ENCODE measurements around the gene STT3B. TPM values are rescaled to one million over a fixed set of nuclear protein-coding genes. Genes with fewer than 3 reads are reported as not detected.

STT3B gene
- total and polyA plus RNA-seq, 2 of the 13 experiments (the other 11 are each of a cell fraction or from before 2014, with no cell fraction given): 85.0 to 205 TPM

GRCh38 chr3:31562525-31562924, 29.8 kb downstream of the STT3B start:
- no peak overlapping the region for H3K4me2 ChIP-seq (ENCODE audit: low read depth, low read length)
- TF ChIP-seq ZNF709 (CRISPR knock-in tag; IDR thresholded peaks at IDR 0.05): no peak
- TF ChIP-seq GFI1 (CRISPR knock-in tag; IDR thresholded peaks at IDR 0.05; ENCODE audit: borderline replicate concordance): no peak
- no peak for TF ChIP-seq ZC3H4 (CRISPR knock-in tag; IDR thresholded peaks at IDR 0.05; ENCODE audit: borderline replicate concordance)
- TF ChIP-seq ZMYM4 (CRISPR knock-in tag; IDR thresholded peaks at IDR 0.05): peak; percentile 26; the same call in 1 of the 2 replicates
- TF ChIP-seq ZBTB33 (CRISPR knock-in tag; IDR thresholded peaks at IDR 0.05): 0 out of 2 replicates have a peak, but pooled peaks have one; percentile 28
- no peak for TF ChIP-seq EP300 (IDR thresholded peaks at IDR 0.05; ENCODE audit: low read depth in 2 of 2, low read length in 2 of 2)
- no peak for TF ChIP-seq EP300 (CRISPR knock-in tag; IDR thresholded peaks at IDR 0.05; ENCODE audit: borderline replicate concordance)
- FAIRE-seq: no peak
- peaks cover 63% of the 10 kb centered on the region for H4K20me1 ChIP-seq (ENCODE audit: insufficient read depth, low read length)
- H3K9ac ChIP-seq (ENCODE audit: insufficient read depth, low read depth, low read length): no peak overlapping the region
- no peak overlapping the region for H3K4me3 ChIP-seq (replicated peaks in 1 of 3; ENCODE audit: insufficient read depth in 1 of 3, low read depth in 2 of 3, low read length in 3 of 3)
- H3K36me3 ChIP-seq (replicated peaks in 1 of 2; ENCODE audit: control insufficient read depth in 1 of 2, insufficient read depth in 2 of 2, low read length in 2 of 2): no peaks in the 10 kb centered on the region
- no peak for DNase-seq (ENCODE audit: low spot score)
- WGBS (ENCODE audit: low lambda C conversion rate): no CpG with 5 or more reads among the region's 8 CpGs
- no peak overlapping the region for H2AFZ ChIP-seq (ENCODE audit: low read length)
- H3K27me3 ChIP-seq (ENCODE audit: control insufficient read depth in 1 of 2, insufficient read depth in 2 of 2, low read length in 2 of 2): no peaks in the 10 kb centered on the region
- no TSS peak for BruUV-seq (replicated peaks)
- peaks cover 46% of the 10 kb centered on the region for H3K4me1 ChIP-seq (ENCODE audit: insufficient read depth, low read length)
- peaks cover 98% of the 10 kb centered on the region for H3K79me2 ChIP-seq (ENCODE audit: insufficient read depth, low read length)
- H3K9me3 ChIP-seq (ENCODE audit: low read length): no peaks in the 10 kb centered on the region
- in situ Hi-C loops (cut with HindIII; ENCODE audit: extremely low pct_ligation_motif_present, low pct_unique_long_range_greater_than_20kb): no loop called here
- ChIA-PET CTCF (ENCODE audit: low intra/inter-chr PET ratio, low total read pairs) (no interaction called here), POLR2A (interaction anchor here (1.4 kb wide), 1 partner anchor 29 kb away, joined by 4 read pairs; no protein-coding TSS in a partner anchor)
- no peak overlapping the region for H3K27ac ChIP-seq (ENCODE audit: extremely low read length, insufficient read depth, low read length)
- intact Hi-C loops (cut with micrococcal nuclease; ENCODE audit: unreplicated experiment): no loop called here
- peak; percentile 47 for ATAC-seq
